ENCODE measurements around the gene SFMBT1. TPM values are rescaled to one million over a fixed set of nuclear protein-coding genes. Genes with fewer than 3 reads are reported as not detected.

Gene SFMBT1
- total RNA-seq, 1 donor, result 11.6 TPM

GRCh38 chr3:53026382-53027162 is 19.3 kb downstream of the SFMBT1 start:
- no peak overlapping the region for H3K27ac ChIP-seq (ENCODE audit: low read depth, low read length)
- no peaks in the 10 kb centered on the region for H3K4me1 ChIP-seq (ENCODE audit: insufficient read depth, low read length)
- no peaks in the 10 kb centered on the region for H3K27me3 ChIP-seq (ENCODE audit: insufficient read depth, low read length)
- no peaks in the 10 kb centered on the region for H3K9me3 ChIP-seq (ENCODE audit: low read depth, low read length)
- peaks cover 17% of the 10 kb centered on the region for H3K79me2 ChIP-seq (ENCODE audit: insufficient read depth, low read length)
- no peaks in the 10 kb centered on the region for H4K20me1 ChIP-seq (ENCODE audit: insufficient read depth, low read length)
- no peak for DNase-seq (ENCODE audit: insufficient read length, low spot score, missing footprints)
- no peak overlapping the region for H3K4me2 ChIP-seq (ENCODE audit: insufficient read depth, low read length)
- H3K4me3 ChIP-seq (ENCODE audit: insufficient read depth, low read length), result no peak overlapping the region
- no peak for TF ChIP-seq CTCF (IDR thresholded peaks at IDR 0.05; ENCODE audit: extremely low read depth, low read depth, low read length)
- no peak overlapping the region for H2AFZ ChIP-seq (ENCODE audit: low read length)
- H3K36me3 ChIP-seq (ENCODE audit: insufficient read depth, low read length), result no peaks in the 10 kb centered on the region

- no peak for TF ChIP-seq CTCF (IDR thresholded peaks at IDR 0.05; ENCODE audit: extremely low read depth, low read depth, low read length)
- Histone ChIP-seq H3K4me1 (ENCODE audit: insufficient read depth, low read length) (no peaks in the 10 kb centered on the region), H3K9me3 (ENCODE audit: low read depth, low read length) (no peaks in the 10 kb centered on the region), H3K27ac (ENCODE audit: low read depth, low read length) (no peak overlapping the region), H3K36me3 (ENCODE audit: insufficient read depth, low read length) (no peaks in the 10 kb centered on the region), H3K4me3 (ENCODE audit: insufficient read depth, low read length) (no peak overlapping the region), H4K20me1 (ENCODE audit: insufficient read depth, low read length) (no peaks in the 10 kb centered on the region), H3K4me2 (ENCODE audit: insufficient read depth, low read length) (no peak overlapping the region), H2AFZ (ENCODE audit: low read length) (no peak overlapping the region), H3K79me2 (ENCODE audit: insufficient read depth, low read length) (peaks cover 15% of the 10 kb centered on the region), H3K27me3 (ENCODE audit: insufficient read depth, low read length) (no peaks in the 10 kb centered on the region)
- no peak for DNase-seq (ENCODE audit: insufficient read length, low spot score, missing footprints)
Measured at GRCh38 chr3:53024315-53024714, 21.6 kb downstream of the SFMBT1 start.

- Histone ChIP-seq H4K20me1 (ENCODE audit: insufficient read depth, low read length) (no peaks in the 10 kb centered on the region), H3K79me2 (ENCODE audit: insufficient read depth, low read length) (peaks cover 13% of the 10 kb centered on the region), H3K36me3 (ENCODE audit: insufficient read depth, low read length) (no peaks in the 10 kb centered on the region), H2AFZ (ENCODE audit: low read length) (no peak overlapping the region), H3K4me1 (ENCODE audit: insufficient read depth, low read length) (no peaks in the 10 kb centered on the region), H3K4me2 (ENCODE audit: insufficient read depth, low read length) (no peak overlapping the region), H3K9me3 (ENCODE audit: low read depth, low read length) (no peaks in the 10 kb centered on the region), H3K27me3 (ENCODE audit: insufficient read depth, low read length) (no peaks in the 10 kb centered on the region), H3K27ac (ENCODE audit: low read depth, low read length) (no peak overlapping the region), H3K4me3 (ENCODE audit: insufficient read depth, low read length) (no peak overlapping the region)
- DNase-seq (ENCODE audit: insufficient read length, low spot score, missing footprints), result no peak
- TF ChIP-seq CTCF (IDR thresholded peaks at IDR 0.05; ENCODE audit: extremely low read depth, low read depth, low read length), result no peak
Measured at GRCh38 chr3:53023072-53023823, 22.6 kb downstream of the SFMBT1 start.

- no peaks in the 10 kb centered on the region for H3K27me3 ChIP-seq (ENCODE audit: insufficient read depth, low read length)
- H3K79me2 ChIP-seq (ENCODE audit: insufficient read depth, low read length), result peaks cover 10% of the 10 kb centered on the region
- no peak overlapping the region for H3K27ac ChIP-seq (ENCODE audit: low read depth, low read length)
- H2AFZ ChIP-seq (ENCODE audit: low read length), result no peak overlapping the region
- no peak overlapping the region for H3K4me2 ChIP-seq (ENCODE audit: insufficient read depth, low read length)
- H3K36me3 ChIP-seq (ENCODE audit: insufficient read depth, low read length), result no peaks in the 10 kb centered on the region
- no peak for DNase-seq (ENCODE audit: insufficient read length, low spot score, missing footprints)
- no peak overlapping the region for H3K4me3 ChIP-seq (ENCODE audit: insufficient read depth, low read length)
- H3K4me1 ChIP-seq (ENCODE audit: insufficient read depth, low read length), result no peaks in the 10 kb centered on the region
- no peaks in the 10 kb centered on the region for H4K20me1 ChIP-seq (ENCODE audit: insufficient read depth, low read length)
- TF ChIP-seq CTCF (IDR thresholded peaks at IDR 0.05; ENCODE audit: extremely low read depth, low read depth, low read length), result no peak
- H3K9me3 ChIP-seq (ENCODE audit: low read depth, low read length), result no peaks in the 10 kb centered on the region
Measured at GRCh38 chr3:53022647-53023046, 23.2 kb downstream of the SFMBT1 start.

All from osteoblast (primary cell).